HEK293T (cell line): ENCODE results near the gene PLEKHG4B.

Experiments
- ARNT ChIP-seq: fragments of 450-650 bp; IDR thresholded peaks from 2 replicates; pipeline ENCODE4 v1.6.1; 2017; ENCODE audit warnings: mild to moderate bottlenecking
- BHLHE40 ChIP-seq: fragments of 450-650 bp; IDR thresholded peaks from 2 replicates; pipeline ENCODE4 v1.6.1; 2016; ENCODE audit warnings: mild to moderate bottlenecking, moderate library complexity, borderline replicate concordance
- CTBP1 ChIP-seq: fragments of 450-650 bp; IDR thresholded peaks from 2 replicates; pipeline ENCODE4 v1.6.1; 2016; ENCODE audit warnings: borderline replicate concordance
- FOXA1 ChIP-seq: fragments of 450-650 bp; IDR thresholded peaks from 2 replicates; pipeline ENCODE4 v1.6.1; 2016; ENCODE audit warnings: mild to moderate bottlenecking
- FOXK2 ChIP-seq: fragments of 450-650 bp; IDR thresholded peaks from 2 replicates; pipeline ENCODE4 v1.6.1; 2016; ENCODE audit warnings: mild to moderate bottlenecking
- FOXM1 ChIP-seq: fragments of 450-650 bp; IDR thresholded peaks from 2 replicates; pipeline ENCODE4 v1.6.1; 2017; ENCODE audit warnings: mild to moderate bottlenecking, borderline replicate concordance
- HDGF ChIP-seq: fragments of 450-650 bp; IDR thresholded peaks from 2 replicates; pipeline ENCODE4 v1.6.1; 2017; ENCODE audit warnings: antibody characterized with exemption, borderline replicate concordance
- LEF1 ChIP-seq: fragments of 450-650 bp; IDR thresholded peaks from 2 replicates; pipeline ENCODE4 v1.6.1; 2017; ENCODE audit warnings: mild to moderate bottlenecking, borderline replicate concordance
- NFRKB ChIP-seq: fragments of 450-650 bp; IDR thresholded peaks from 2 replicates; pipeline ENCODE4 v1.6.1; 2016; ENCODE audit warnings: mild to moderate bottlenecking, moderate library complexity
- SP1 ChIP-seq: fragments of 450-650 bp; IDR thresholded peaks from 2 replicates; pipeline ENCODE4 v1.6.1; 2017
- SUZ12 ChIP-seq: fragments of 450-650 bp; IDR thresholded peaks from 2 replicates; pipeline ENCODE4 v1.6.1; 2016; ENCODE audit warnings: mild to moderate bottlenecking
- TARDBP ChIP-seq: fragments of 450-650 bp; IDR thresholded peaks from 2 replicates; pipeline ENCODE4 v1.6.1; 2016
- ZNF384 ChIP-seq: fragments of 450-650 bp; IDR thresholded peaks from 2 replicates; pipeline ENCODE4 v1.6.1; 2016
- TF ChIP-seq, protein P1 (sequence below): fragments of 450-650 bp; IDR thresholded peaks from 2 replicates; pipeline ENCODE4 v1.6.1; 2016

DNA sequence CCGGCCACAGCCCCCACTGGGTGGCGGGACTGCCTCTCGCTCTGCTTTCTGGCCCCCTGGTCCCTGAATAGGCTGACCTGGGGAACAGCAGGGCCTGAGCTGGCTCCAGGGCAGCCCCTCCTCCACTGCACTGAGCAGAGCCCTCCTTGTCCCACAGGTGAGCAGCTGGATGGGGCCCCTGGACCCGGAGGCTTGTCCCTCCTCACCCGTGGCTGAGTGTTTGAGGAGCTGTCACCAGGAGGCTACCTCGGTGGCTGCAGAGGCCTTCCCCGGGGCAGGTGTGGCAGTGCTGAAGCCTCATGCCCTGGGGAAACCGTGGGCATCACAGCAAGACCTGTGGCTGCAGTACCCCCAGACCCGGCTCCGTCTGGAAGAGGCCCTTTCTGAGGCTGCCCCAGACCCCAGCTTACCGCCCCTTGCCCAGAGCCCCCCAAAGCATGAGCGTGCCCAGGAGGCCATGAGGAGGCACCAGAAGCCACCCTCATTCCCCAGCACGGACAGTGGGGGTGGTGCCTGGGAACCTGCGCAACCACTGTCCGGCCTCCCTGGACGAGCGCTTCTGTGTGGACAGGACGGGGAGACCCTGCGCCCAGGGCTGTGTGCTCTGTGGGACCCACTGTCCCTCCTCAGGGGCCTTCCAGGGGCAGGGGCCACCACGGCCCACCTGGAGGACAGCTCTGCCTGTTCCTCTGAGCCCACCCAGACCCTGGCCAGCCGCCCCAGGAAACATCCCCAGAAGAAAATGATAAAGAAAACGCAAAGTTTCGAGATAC is 70.8 kb downstream of the PLEKHG4B start:
- no peak for TF ChIP-seq SUZ12
- no peak for TF ChIP-seq ARNT
- TF ChIP-seq HDGF: no peak
- TF ChIP-seq FOXA1: no peak
- TF ChIP-seq ZNF384: no peak
- no peak for TF ChIP-seq FOXK2
- no peak for TF ChIP-seq TARDBP
- TF ChIP-seq BHLHE40: no peak
- no peak for TF ChIP-seq SP1
- TF ChIP-seq CTBP1: no peak
- TF ChIP-seq, protein P1, sequence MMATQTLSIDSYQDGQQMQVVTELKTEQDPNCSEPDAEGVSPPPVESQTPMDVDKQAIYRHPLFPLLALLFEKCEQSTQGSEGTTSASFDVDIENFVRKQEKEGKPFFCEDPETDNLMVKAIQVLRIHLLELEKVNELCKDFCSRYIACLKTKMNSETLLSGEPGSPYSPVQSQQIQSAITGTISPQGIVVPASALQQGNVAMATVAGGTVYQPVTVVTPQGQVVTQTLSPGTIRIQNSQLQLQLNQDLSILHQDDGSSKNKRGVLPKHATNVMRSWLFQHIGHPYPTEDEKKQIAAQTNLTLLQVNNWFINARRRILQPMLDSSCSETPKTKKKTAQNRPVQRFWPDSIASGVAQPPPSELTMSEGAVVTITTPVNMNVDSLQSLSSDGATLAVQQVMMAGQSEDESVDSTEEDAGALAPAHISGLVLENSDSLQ: no peak
- TF ChIP-seq NFRKB: no peak
- no peak for TF ChIP-seq LEF1
- TF ChIP-seq FOXM1: no peak
